ENCODE data around the gene HPGDS.
A peak's percentile ranks its signal among the peaks of the same experiment; 100 is the strongest.
"Not testable (repeated sequence)": the region's sequence is repeated elsewhere in the genome, so short reads cannot be mapped to it uniquely, and the experiment has no call there.

HPGDS gene

GRCh38 chr4:94354474-94354896, 11.8 kb upstream of the HPGDS start:
- no peak for DNase-seq

GRCh38 chr4:94352996-94353395, 10.4 kb upstream of the HPGDS start:
- DNase-seq: no peak

- no peak for DNase-seq
Observed at GRCh38 chr4:94352163-94352562, 9.5 kb upstream of the HPGDS start.

GRCh38 chr4:94351319-94351718, 8.7 kb upstream of the HPGDS start:
- DNase-seq: peak; percentile 54

- peak; percentile 35 for DNase-seq
Observed at GRCh38 chr4:94350095-94350494, 7.5 kb upstream of the HPGDS start.

- DNase-seq: peak; percentile 53
Observed at GRCh38 chr4:94349193-94349592, 6.6 kb upstream of the HPGDS start.

GRCh38 chr4:94348666-94349065, 6.0 kb upstream of the HPGDS start:
- no peak for DNase-seq

GRCh38 chr4:94346541-94346940, 3.9 kb upstream of the HPGDS start:
- DNase-seq: no peak

- no peak for DNase-seq
Observed at GRCh38 chr4:94345969-94346368, 3.3 kb upstream of the HPGDS start.

GRCh38 chr4:94345266-94345665, 2.6 kb upstream of the HPGDS start:
- DNase-seq: no peak

- no peak for DNase-seq
Observed at GRCh38 chr4:94344457-94344856, 1.8 kb upstream of the HPGDS start.

GRCh38 chr4:94341481-94342370, 910 bp downstream of the HPGDS start:
- DNase-seq: no peak

GRCh38 chr4:94339779-94340178, 2.9 kb downstream of the HPGDS start:
- peak; percentile 27 for DNase-seq

- peak; percentile 37 for DNase-seq
Observed at GRCh38 chr4:94338681-94339351, 3.8 kb downstream of the HPGDS start.

- not testable (repeated sequence) for DNase-seq
Observed at GRCh38 chr4:94336791-94337190, 5.8 kb downstream of the HPGDS start.

GRCh38 chr4:94336303-94336702, 6.3 kb downstream of the HPGDS start:
- DNase-seq: no peak

- no peak for DNase-seq
Observed at GRCh38 chr4:94334962-94335361, 7.7 kb downstream of the HPGDS start.

- no peak for DNase-seq
Observed at GRCh38 chr4:94334476-94334875, 8.2 kb downstream of the HPGDS start.

- no peak for DNase-seq
Observed at GRCh38 chr4:94333866-94334265, 8.8 kb downstream of the HPGDS start.

GRCh38 chr4:94332983-94333590, 9.5 kb downstream of the HPGDS start:
- no peak for DNase-seq

GRCh38 chr4:94329933-94330332, 12.7 kb downstream of the HPGDS start:
- no peak for DNase-seq

GRCh38 chr4:94325835-94326234, 16.8 kb downstream of the HPGDS start:
- DNase-seq: no peak

GRCh38 chr4:94319927-94320326, 22.7 kb downstream of the HPGDS start:
- not testable (repeated sequence) for DNase-seq

All from hematopoietic multipotent progenitor cell treated with erythropoietin and hydrocortisone succinate and interleukin-3 and kit ligand, for 8 days (in vitro differentiated cells).